Activated naive CD4-positive, alpha-beta T cell treated with anti-CD3 and anti-CD28 coated beads for 36 hours (primary cell): ENCODE measurements around the gene MEIKIN. TPM values are rescaled to one million over a fixed set of nuclear protein-coding genes. Genes with fewer than 3 reads are reported as not detected.
A peak's percentile ranks its signal among the peaks of the same experiment; 100 is the strongest.
"Not testable (repeated sequence)": the region's sequence is repeated elsewhere in the genome, so short reads cannot be mapped to it uniquely, and the experiment has no call there.

Source experiments
- CTCF ChIA-PET: fragments of 350-600 bp; sonication (Branson Sonifier 250); formaldehyde crosslinking; loops from one replicate; lab custom pipeline; 2021; ENCODE audit warnings: antibody characterized with exemption; lab: Charles Lee
- DNase-seq: peaks from one replicate; pipeline ENCODE4 v3.0.0-alpha.2; 2020
- H3K27ac Mint-ChIP-seq: one replicate; pipeline ENCODE4 v1.8.0; 2021; ENCODE audit warnings: mild to moderate bottlenecking, mixed read lengths
- H3K27me3 Mint-ChIP-seq: one replicate; pipeline ENCODE4 v1.8.0; 2021; ENCODE audit warnings: low read depth, mixed read lengths
- H3K36me3 Mint-ChIP-seq: one replicate; pipeline ENCODE4 v1.8.0; 2021; ENCODE audit warnings: low read depth, mixed read lengths
- H3K4me1 Mint-ChIP-seq: one replicate; pipeline ENCODE4 v1.8.0; 2021; ENCODE audit warnings: low read depth, mixed read lengths
- H3K4me3 Mint-ChIP-seq: one replicate; pipeline ENCODE4 v1.8.0; 2021; ENCODE audit warnings: mild to moderate bottlenecking, moderate library complexity, mixed read lengths
- H3K9me3 Mint-ChIP-seq: one replicate; pipeline ENCODE4 v1.8.0; 2021; ENCODE audit warnings: mixed read lengths
- intact Hi-C: fragments of 100-400 bp; cut with micrococcal nuclease; formaldehyde crosslinking; loops from one replicate; pipeline ENCODE4 v1.15.1; 2023
- total RNA-seq, 2 experiments: library from RNA; stranded (reverse); gene quantifications; one replicate each; pipeline ENCODE4 v1.2.3, GENCODE V29; 2021

Gene MEIKIN
- total RNA-seq, 2 experiments from 2014 or later, result 1.4 to 1.9 TPM

- no peak for DNase-seq
These were observed 13.2 kb downstream of the MEIKIN start for GRCh38 chr5:131932235-131932634.

GRCh38 chr5:131928957-131929356 lies 16.5 kb downstream of the MEIKIN start:
- H3K4me3 Mint-ChIP-seq, result no peak overlapping the region
- no peak for DNase-seq
- H3K27ac Mint-ChIP-seq, result no peak overlapping the region
- peaks cover 38% of the 10 kb centered on the region for H3K9me3 Mint-ChIP-seq
- H3K27me3 Mint-ChIP-seq, result no peaks in the 10 kb centered on the region
- peaks cover 3% of the 10 kb centered on the region for H3K36me3 Mint-ChIP-seq
- intact Hi-C loops, result no loop called here
- CTCF ChIA-PET, result no interaction called here
- no peaks in the 10 kb centered on the region for H3K4me1 Mint-ChIP-seq

More at GRCh38 chr5:131932235-131932634, 13.2 kb downstream of the MEIKIN start:
- intact Hi-C loops, result no loop called here
- Mint-ChIP-seq H3K4me1 (peaks cover 4% of the 10 kb centered on the region), H3K9me3 (peaks cover 29% of the 10 kb centered on the region), H3K27ac (no peak overlapping the region), H3K27me3 (no peaks in the 10 kb centered on the region), H3K4me3 (no peak overlapping the region), H3K36me3 (peaks cover 3% of the 10 kb centered on the region)
- CTCF ChIA-PET, result interaction anchor here (0.6 kb wide), 1 partner anchor 75 kb away, joined by 3 read pairs; no protein-coding TSS in a partner anchor

GRCh38 chr5:131926168-131926567 lies 19.3 kb downstream of the MEIKIN start:
- Mint-ChIP-seq H3K9me3 (peaks cover 38% of the 10 kb centered on the region), H3K4me3 (no peak overlapping the region), H3K36me3 (no peaks in the 10 kb centered on the region), H3K4me1 (no peaks in the 10 kb centered on the region), H3K27me3 (no peaks in the 10 kb centered on the region), H3K27ac (no peak overlapping the region)
- CTCF ChIA-PET, result no interaction called here
- no peak for DNase-seq
- intact Hi-C loops, result no loop called here

- H3K36me3 Mint-ChIP-seq, result no peaks in the 10 kb centered on the region
- H3K27me3 Mint-ChIP-seq, result no peaks in the 10 kb centered on the region
- no peaks in the 10 kb centered on the region for H3K4me1 Mint-ChIP-seq
- CTCF ChIA-PET, result no interaction called here
- H3K4me3 Mint-ChIP-seq, result no peak overlapping the region
- no peak for DNase-seq
- intact Hi-C loops, result no loop called here
- no peak overlapping the region for H3K27ac Mint-ChIP-seq
- no peaks in the 10 kb centered on the region for H3K9me3 Mint-ChIP-seq
These were observed 29.0 kb downstream of the MEIKIN start for GRCh38 chr5:131916481-131916880.

- CTCF ChIA-PET, result interaction anchor here (0.6 kb wide), 1 partner anchor 58 kb away, joined by 7 read pairs; no protein-coding TSS in a partner anchor
- no peaks in the 10 kb centered on the region for H3K36me3 Mint-ChIP-seq
- no peaks in the 10 kb centered on the region for H3K9me3 Mint-ChIP-seq
- H3K4me1 Mint-ChIP-seq, result no peaks in the 10 kb centered on the region
- H3K4me3 Mint-ChIP-seq, result no peak overlapping the region
- intact Hi-C loops, result no loop called here
- H3K27me3 Mint-ChIP-seq, result no peaks in the 10 kb centered on the region
- no peak overlapping the region for H3K27ac Mint-ChIP-seq
- DNase-seq, result no peak
These were observed 31.0 kb downstream of the MEIKIN start for GRCh38 chr5:131914472-131914871.

- H3K36me3 Mint-ChIP-seq, result no peaks in the 10 kb centered on the region
- H3K4me3 Mint-ChIP-seq, result no peak overlapping the region
- H3K27me3 Mint-ChIP-seq, result no peaks in the 10 kb centered on the region
- H3K27ac Mint-ChIP-seq, result no peak overlapping the region
- no peak for DNase-seq
- no peaks in the 10 kb centered on the region for H3K4me1 Mint-ChIP-seq
- intact Hi-C loops, result no loop called here
- CTCF ChIA-PET, result no interaction called here
- H3K9me3 Mint-ChIP-seq, result no peaks in the 10 kb centered on the region
These were observed 31.9 kb downstream of the MEIKIN start for GRCh38 chr5:131913603-131914002.

GRCh38 chr5:131906668-131907067 lies 38.8 kb downstream of the MEIKIN start:
- H3K4me1 Mint-ChIP-seq, result peaks cover 26% of the 10 kb centered on the region
- H3K4me3 Mint-ChIP-seq, result no peak overlapping the region
- intact Hi-C loops, result loop anchor here (1.0 to 10.0 kb wide), 3 partner anchors 52 to 422 kb away; no protein-coding TSS in a partner anchor
- H3K27me3 Mint-ChIP-seq, result no peaks in the 10 kb centered on the region
- peak overlapping the region; percentile 51 for H3K27ac Mint-ChIP-seq
- peaks cover 23% of the 10 kb centered on the region for H3K36me3 Mint-ChIP-seq
- CTCF ChIA-PET, result no interaction called here
- DNase-seq, result no peak
- H3K9me3 Mint-ChIP-seq, result peaks cover 32% of the 10 kb centered on the region

- H3K4me3 Mint-ChIP-seq, CTCF ChIA-PET, H3K27me3 Mint-ChIP-seq: not testable (repeated sequence)
- peaks cover 32% of the 10 kb centered on the region for H3K4me1 Mint-ChIP-seq
- intact Hi-C loops, result loop anchor here (1.0 to 10.0 kb wide), 2 partner anchors 118 to 417 kb away; no protein-coding TSS in a partner anchor
- peaks cover 26% of the 10 kb centered on the region for H3K36me3 Mint-ChIP-seq
- H3K9me3 Mint-ChIP-seq, result peaks cover 35% of the 10 kb centered on the region
- DNase-seq, result peak; percentile 10
- peak overlapping the region; percentile 46 for H3K27ac Mint-ChIP-seq
These were observed 43.2 kb downstream of the MEIKIN start for GRCh38 chr5:131902266-131902665.

GRCh38 chr5:131899686-131900085 lies 45.8 kb downstream of the MEIKIN start:
- DNase-seq, result no peak
- Mint-ChIP-seq H3K4me3 (no peak overlapping the region), H3K9me3 (peaks cover 37% of the 10 kb centered on the region), H3K27me3 (no peaks in the 10 kb centered on the region), H3K4me1 (peaks cover 22% of the 10 kb centered on the region), H3K27ac (no peak overlapping the region), H3K36me3 (peaks cover 34% of the 10 kb centered on the region)
- intact Hi-C loops, result loop anchor here (10.0 kb wide), 1 partner anchor 415 kb away; no protein-coding TSS in a partner anchor
- CTCF ChIA-PET, result no interaction called here

- intact Hi-C loops, result no loop called here
- Mint-ChIP-seq H3K9me3 (no peaks in the 10 kb centered on the region), H3K27ac (no peak overlapping the region), H3K4me3 (no peak overlapping the region), H3K27me3 (no peaks in the 10 kb centered on the region), H3K4me1 (no peaks in the 10 kb centered on the region), H3K36me3 (no peaks in the 10 kb centered on the region)
- CTCF ChIA-PET, result no interaction called here
- DNase-seq, result no peak
These were observed 61.5 kb downstream of the MEIKIN start for GRCh38 chr5:131883984-131884383.

GRCh38 chr5:131879705-131880104 lies 65.8 kb downstream of the MEIKIN start:
- no peak overlapping the region for H3K27ac Mint-ChIP-seq
- H3K4me3 Mint-ChIP-seq, result no peak overlapping the region
- no peaks in the 10 kb centered on the region for H3K4me1 Mint-ChIP-seq
- no peaks in the 10 kb centered on the region for H3K27me3 Mint-ChIP-seq
- H3K9me3 Mint-ChIP-seq, result peaks cover 3% of the 10 kb centered on the region
- DNase-seq, result no peak
- H3K36me3 Mint-ChIP-seq, result peaks cover 1% of the 10 kb centered on the region
- CTCF ChIA-PET, result interaction anchor here (2.0 kb wide), 1 partner anchor 183 kb away, joined by 7 read pairs; no protein-coding TSS in a partner anchor
- intact Hi-C loops, result no loop called here

GRCh38 chr5:131877873-131878272 lies 67.6 kb downstream of the MEIKIN start:
- H3K9me3 Mint-ChIP-seq, result peaks cover 8% of the 10 kb centered on the region
- H3K36me3 Mint-ChIP-seq, result peaks cover 5% of the 10 kb centered on the region
- intact Hi-C loops, result no loop called here
- no peak overlapping the region for H3K4me3 Mint-ChIP-seq
- DNase-seq, result no peak
- H3K27ac Mint-ChIP-seq, result no peak overlapping the region
- CTCF ChIA-PET, result interaction anchor here (1.4 kb wide), 1 partner anchor 44 kb away, joined by 6 read pairs; no protein-coding TSS in a partner anchor
- no peaks in the 10 kb centered on the region for H3K27me3 Mint-ChIP-seq
- H3K4me1 Mint-ChIP-seq, result no peaks in the 10 kb centered on the region

GRCh38 chr5:131871251-131871650 lies 74.2 kb downstream of the MEIKIN start:
- H3K27ac Mint-ChIP-seq, H3K4me3 Mint-ChIP-seq, DNase-seq, CTCF ChIA-PET, intact Hi-C loops, H3K27me3 Mint-ChIP-seq, H3K4me1 Mint-ChIP-seq: not testable (repeated sequence)
- H3K9me3 Mint-ChIP-seq, result peaks cover 18% of the 10 kb centered on the region
- peaks cover 11% of the 10 kb centered on the region for H3K36me3 Mint-ChIP-seq
